Neuronal stem cell (in vitro differentiated cells): ENCODE data around the gene ZNF778.

Experiments
- DNase-seq: peaks from one replicate; pipeline ENCODE4 v3.0.0-alpha.2; 2013; ENCODE audit warnings: low spot score
- H2AFZ ChIP-seq: one replicate; pipeline ENCODE4 v1.6.1; 2013; ENCODE audit warnings: mild to moderate bottlenecking, low read length, inconsistent platforms
- H2AK5ac ChIP-seq: 2 replicates; pipeline ENCODE4 v1.6.1; 2013; ENCODE audit warnings: low read depth, mild to moderate bottlenecking, inconsistent platforms, low read length, moderate library complexity, mixed read lengths
- H2BK120ac ChIP-seq: 2 replicates; pipeline ENCODE4 v1.6.1; 2013; ENCODE audit warnings: low read depth, mild to moderate bottlenecking, inconsistent platforms, low read length, moderate library complexity, mixed read lengths
- H2BK12ac ChIP-seq: one replicate; pipeline ENCODE4 v1.6.1; 2013; ENCODE audit warnings: low read length, inconsistent platforms
- H2BK15ac ChIP-seq: 2 replicates; pipeline ENCODE4 v1.6.1; 2013; ENCODE audit warnings: mild to moderate bottlenecking, low read length, inconsistent platforms, mixed read lengths
- H2BK5ac ChIP-seq: one replicate; pipeline ENCODE4 v1.6.1; 2013; ENCODE audit warnings: inconsistent platforms, mild to moderate bottlenecking, low read length, moderate library complexity
- H3K14ac ChIP-seq: one replicate; pipeline ENCODE4 v1.6.1; 2013; ENCODE audit warnings: low read length, inconsistent platforms
- H3K18ac ChIP-seq: 2 replicates; pipeline ENCODE4 v1.6.1; 2013; ENCODE audit warnings: low read length, inconsistent platforms
- H3K23ac ChIP-seq: 2 replicates; pipeline ENCODE4 v1.6.1; 2013; ENCODE audit warnings: low read depth, mild to moderate bottlenecking, mixed read lengths, low read length, inconsistent platforms; ENCODE audit not compliant: poor library complexity
- H3K27ac ChIP-seq: replicated peaks from 3 replicates; pipeline ENCODE4 v1.5.1; 2013; ENCODE audit warnings: low read length, inconsistent platforms
- H3K27me3 ChIP-seq, 3 experiments: 2 replicates each; pipeline ENCODE4 v1.6.1; 2013; ENCODE audit warnings: low read length in 3 of 3, mild to moderate bottlenecking in 2 of 3, inconsistent platforms in 1 of 3, low read depth in 1 of 3, mixed read lengths in 1 of 3, moderate library complexity in 1 of 3; ENCODE audit not compliant: control insufficient read depth in 3 of 3, insufficient read depth in 3 of 3
- H3K36me3 ChIP-seq, 2 donors: replicated peaks in 1 of 2; 2 replicates each; pipeline ENCODE4 v1.6.1; 2013; ENCODE audit warnings: low read length in 2 of 2; ENCODE audit not compliant: control insufficient read depth in 2 of 2, insufficient read depth in 2 of 2
- H3K4ac ChIP-seq: 2 replicates; pipeline ENCODE4 v1.6.1; 2013; ENCODE audit warnings: inconsistent platforms, mild to moderate bottlenecking, low read length, moderate library complexity
- H3K4me1 ChIP-seq, 2 donors: 1 replicate in 1 of 2; 2 replicates in 1 of 2; pipeline ENCODE4 v1.6.1; 2013; ENCODE audit warnings: low read length in 2 of 2, low read depth in 1 of 2; ENCODE audit not compliant: control insufficient read depth in 2 of 2, insufficient read depth in 1 of 2
- H3K4me2 ChIP-seq: one replicate; pipeline ENCODE4 v1.6.1; 2013; ENCODE audit warnings: mild to moderate bottlenecking, low read length, inconsistent platforms; ENCODE audit not compliant: insufficient read depth, poor library complexity, severe bottlenecking
- H3K4me3 ChIP-seq, 2 donors: 2 replicates each; pipeline ENCODE4 v1.5.1; 2013; ENCODE audit warnings: low read length in 2 of 2, mild to moderate bottlenecking in 2 of 2, inconsistent platforms in 1 of 2, moderate library complexity in 1 of 2
- H3K79me1 ChIP-seq: one replicate; pipeline ENCODE4 v1.6.1; 2013; ENCODE audit warnings: low read depth, mild to moderate bottlenecking, inconsistent platforms, low read length, moderate library complexity
- H3K9ac ChIP-seq: one replicate; pipeline ENCODE4 v1.6.1; 2013; ENCODE audit warnings: mild to moderate bottlenecking, low read depth, low read length, inconsistent platforms; ENCODE audit not compliant: poor library complexity
- H3K9me3 ChIP-seq, 2 donors: replicated peaks in 1 of 2; 2 replicates each; pipeline versions ENCODE3 to v1.6.1; 2013; ENCODE audit warnings: low read length in 2 of 2, mild to moderate bottlenecking in 2 of 2, inconsistent platforms in 1 of 2, low read depth in 1 of 2, mixed read lengths in 1 of 2, moderate library complexity in 1 of 2; ENCODE audit not compliant: control insufficient read depth in 2 of 2, insufficient read depth in 1 of 2
- H4K8ac ChIP-seq: one replicate; pipeline ENCODE4 v1.6.1; 2013; ENCODE audit warnings: low read depth, mild to moderate bottlenecking, inconsistent platforms, low read length, moderate library complexity
- H4K91ac ChIP-seq: one replicate; pipeline ENCODE4 v1.6.1; 2013; ENCODE audit warnings: low read length, low read depth, mild to moderate bottlenecking, inconsistent platforms; ENCODE audit not compliant: poor library complexity
- WGBS, 2 donors: extraction: QIAGEN DNeasy Blood & Tissue Kit; methylation state at CpG; one replicate each; pipeline ENCODE4 v1.1.7; 2013; ENCODE audit warnings: missing lambda C conversion rate in 2 of 2, mixed read lengths in 1 of 2; ENCODE audit not compliant: insufficient read length in 2 of 2, insufficient replicate concordance in 1 of 2; ENCODE audit errors: extremely low coverage in 2 of 2; 5-methylcytosine and 5-hydroxymethylcytosine counted together

ZNF778 gene

DNA sequence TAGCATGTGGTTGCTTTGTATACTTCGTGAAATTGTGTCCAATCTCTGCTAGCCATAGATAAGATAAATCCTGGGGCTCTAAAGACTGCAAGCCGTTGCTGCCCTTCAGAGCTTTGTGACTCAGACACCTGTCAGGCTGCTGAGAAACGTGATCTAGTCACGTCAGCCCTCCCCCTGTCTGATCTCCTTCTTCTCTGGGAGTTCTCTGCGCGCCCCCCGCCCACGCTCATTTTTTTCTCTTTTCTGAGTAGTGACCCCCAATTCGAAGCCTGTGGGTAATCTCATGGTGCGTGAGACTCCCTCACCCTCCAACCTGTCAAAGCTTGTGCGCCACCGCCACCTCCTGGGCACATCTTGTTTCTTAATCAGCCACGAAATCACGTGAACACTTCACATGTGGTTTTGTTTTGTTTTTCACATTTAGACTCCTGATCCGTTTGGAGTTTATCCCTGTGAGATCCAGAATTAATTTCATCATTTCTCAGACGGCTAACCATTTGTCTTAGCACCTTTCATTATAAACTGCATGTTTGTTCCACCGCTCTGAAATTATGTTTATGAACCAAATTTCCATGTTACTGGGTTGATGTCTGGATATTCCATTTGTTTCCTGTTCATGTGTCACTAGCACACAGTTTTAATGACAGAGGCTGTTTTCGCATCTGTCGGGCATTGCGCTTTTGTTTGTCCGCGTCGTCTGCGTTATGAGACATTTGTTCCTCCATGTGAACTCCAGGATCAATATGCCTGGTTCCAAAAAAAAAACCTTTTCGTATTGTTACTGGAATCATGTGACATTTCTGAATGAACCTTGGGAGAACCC lies 977 bp upstream of the ZNF778 start:
- peaks cover 4% of the 10 kb centered on the region for H3K79me1 ChIP-seq
- no peak overlapping the region for H3K18ac ChIP-seq
- H2AK5ac ChIP-seq, result no peak overlapping the region
- H3K36me3 ChIP-seq, result peaks cover 7 to 13% of the 10 kb centered on the region in 2 donors
- DNase-seq, result peak; percentile 67
- no peak overlapping the region for H3K23ac ChIP-seq
- H3K27me3 ChIP-seq, result no peaks in the 10 kb centered on the region
- peak overlapping the region; percentile 100 for H2AFZ ChIP-seq
- peak overlapping the region in 1 of 2 donors; percentile 97 for H3K4me3 ChIP-seq
- H3K27ac ChIP-seq, result no peak overlapping the region
- no peak overlapping the region for H4K91ac ChIP-seq
- no peak overlapping the region for H2BK120ac ChIP-seq
- H3K9ac ChIP-seq, result no peak overlapping the region
- H3K4ac ChIP-seq, result no peak overlapping the region
- no peak overlapping the region for H2BK5ac ChIP-seq
- H4K8ac ChIP-seq, result no peak overlapping the region
- no peaks in the 10 kb centered on the region for H3K9me3 ChIP-seq
- H3K14ac ChIP-seq, result no peak overlapping the region
- H3K4me1 ChIP-seq, result peaks cover 3 to 4% of the 10 kb centered on the region in 2 donors
- no CpG with 5 or more reads among the region's 25 CpGs for WGBS, 2 donors
- no peak overlapping the region for H2BK15ac ChIP-seq
- peak overlapping the region; percentile 49 for H3K4me2 ChIP-seq
- H2BK12ac ChIP-seq, result no peak overlapping the region

DNA sequence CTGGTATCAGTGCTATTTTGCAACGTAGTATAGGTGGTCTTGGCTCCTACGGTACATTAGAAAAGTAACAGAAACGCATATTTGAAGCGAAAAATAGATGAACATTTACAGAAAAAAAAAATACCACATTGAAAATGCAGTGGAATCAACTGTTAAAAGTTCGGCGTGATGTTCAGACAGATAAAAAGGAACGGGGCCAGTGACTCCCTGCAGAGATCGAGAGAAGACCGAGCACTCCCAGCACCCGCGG lies 440 bp upstream of the ZNF778 start:
- WGBS, 2 donors, result no CpG with 5 or more reads among the region's 11 CpGs

DNA sequence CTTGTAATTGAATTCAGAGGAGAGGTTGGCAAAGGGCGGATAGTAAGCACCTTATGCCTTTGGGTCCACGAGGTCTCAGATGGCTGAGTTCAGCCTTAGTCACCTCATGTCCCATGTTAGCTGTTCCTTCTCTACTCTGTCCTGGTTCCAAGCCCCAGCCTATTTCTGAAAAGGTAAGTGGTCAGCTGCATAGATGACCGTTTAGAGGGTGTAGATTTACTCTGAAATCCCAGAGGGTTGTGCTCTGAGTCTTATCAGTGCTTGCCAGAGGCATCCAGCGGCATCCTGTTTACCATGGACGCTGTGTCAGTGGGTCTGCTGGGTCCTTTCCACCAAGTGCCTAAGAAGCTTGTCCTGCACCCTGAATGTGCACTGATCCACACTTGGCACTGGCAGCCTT lies 1.9 kb downstream of the ZNF778 start:
- Histone ChIP-seq H3K4ac (no peak overlapping the region), H3K18ac (no peak overlapping the region), H4K8ac (no peak overlapping the region), H3K27ac (no peak overlapping the region), H3K23ac (no peak overlapping the region), H2AFZ (no peak overlapping the region), H3K14ac (no peak overlapping the region), H2BK15ac (no peak overlapping the region), H3K79me1 (peaks cover 4% of the 10 kb centered on the region), H3K36me3 (peaks cover 18 to 35% of the 10 kb centered on the region in 2 donors), H4K91ac (no peak overlapping the region), H3K9me3 (no peaks in the 10 kb centered on the region), H2BK5ac (no peak overlapping the region), H3K9ac (no peak overlapping the region), H2BK12ac (no peak overlapping the region), H2AK5ac (no peak overlapping the region), H2BK120ac (no peak overlapping the region), H3K27me3 (peaks cover 0 to 2% (median 0%) of the 10 kb centered on the region in 3 experiments), H3K4me1 (peaks cover 3 to 4% of the 10 kb centered on the region in 2 donors), H3K4me2 (no peak overlapping the region), H3K4me3 (no peak overlapping the region)
- DNase-seq, result no peak
- no CpG with 5 or more reads among the region's 5 CpGs for WGBS, 2 donors

More for the DNA sequence above, 440 bp upstream of the ZNF778 start:
- Histone ChIP-seq H2BK12ac (no peak overlapping the region), H4K8ac (no peak overlapping the region), H3K23ac (no peak overlapping the region), H2BK5ac (no peak overlapping the region), H3K4ac (no peak overlapping the region), H2BK120ac (no peak overlapping the region), H3K9me3 (no peaks in the 10 kb centered on the region), H3K18ac (no peak overlapping the region), H3K9ac (peak overlapping the region; percentile 91), H2AK5ac (no peak overlapping the region), H3K27me3 (peaks cover 0 to 2% (median 0%) of the 10 kb centered on the region in 3 experiments), H3K4me1 (peaks cover 3 to 4% of the 10 kb centered on the region in 2 donors), H4K91ac (no peak overlapping the region), H2AFZ (peak overlapping the region; percentile 100), H3K79me1 (peaks cover 4% of the 10 kb centered on the region), H2BK15ac (no peak overlapping the region), H3K27ac (no peak overlapping the region), H3K4me3 (peak overlapping the region; percentile 92 to 97), H3K36me3 (peaks cover 10 to 18% of the 10 kb centered on the region in 2 donors), H3K4me2 (peak overlapping the region; percentile 49), H3K14ac (no peak overlapping the region)
- no peak for DNase-seq

DNA sequence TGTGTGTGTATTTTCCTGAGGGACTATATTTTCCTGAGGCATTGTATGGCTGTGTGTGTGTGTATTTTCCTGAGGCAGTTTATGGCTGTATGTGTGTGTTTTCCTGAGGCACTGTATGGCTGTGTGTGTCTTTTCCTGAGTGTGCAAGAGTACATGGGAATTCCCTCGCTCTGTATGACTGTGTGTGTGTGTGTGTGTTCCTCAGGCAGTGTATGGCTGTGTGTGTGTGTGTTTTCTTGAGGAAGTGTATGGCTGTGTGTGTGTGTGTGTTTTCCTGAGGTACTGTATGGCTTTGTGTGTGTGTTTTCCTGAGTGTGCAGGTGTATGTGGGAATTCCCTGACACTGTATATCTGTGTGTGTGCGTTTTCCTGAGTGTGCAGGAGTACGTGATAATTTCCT lies 4.1 kb downstream of the ZNF778 start:
- Histone ChIP-seq H3K27ac (no peak overlapping the region), H3K4me2 (no peak overlapping the region), H2BK120ac (no peak overlapping the region), H3K4me3 (no peak overlapping the region), H2BK15ac (no peak overlapping the region), H4K8ac (no peak overlapping the region), H3K23ac (no peak overlapping the region), H3K4me1 (peaks cover 2 to 4% of the 10 kb centered on the region in 2 donors), H3K14ac (no peak overlapping the region), H2BK5ac (no peak overlapping the region), H2AK5ac (no peak overlapping the region), H3K9me3 (peaks cover 0 to 3% of the 10 kb centered on the region in 2 donors), H3K36me3 (peaks cover 24 to 54% of the 10 kb centered on the region in 2 donors), H2BK12ac (no peak overlapping the region), H3K4ac (no peak overlapping the region), H3K9ac (peak overlapping the region; percentile 63), H3K18ac (no peak overlapping the region), H3K27me3 (peaks cover 0 to 2% (median 0%) of the 10 kb centered on the region in 3 experiments), H3K79me1 (peaks cover 4% of the 10 kb centered on the region), H2AFZ (no peak overlapping the region), H4K91ac (no peak overlapping the region)
- no CpG with 5 or more reads among the region's 3 CpGs for WGBS, 2 donors
- DNase-seq, result no peak
